Omental fat pad (tissue), 4 donors: ENCODE results near the gene PAX5. TPM values are rescaled to one million over a fixed set of nuclear protein-coding genes. Genes with fewer than 3 reads are reported as not detected.

Experiments
- ATAC-seq: fragments of 150-250 bp; one replicate; pipeline ENCODE4 v1.9.1; 2016; ENCODE audit warnings: mild to moderate bottlenecking, moderate library complexity; ENCODE audit not compliant: low FRiP score
- DNase-seq: peaks from one replicate; pipeline ENCODE4 v3.0.0-alpha.2; 2019; ENCODE audit warnings: low spot score
- total RNA-seq, 4 donors: library from RNA; depleted of rRNA; stranded (reverse); fragments of >200 nt; gene quantifications; one replicate each; pipeline ENCODE4 v1.1.0, GENCODE V29; 2016
- TF ChIP-seq, protein P1 (sequence below), 3 donors: fragments of 450-650 bp; IDR thresholded peaks; one replicate each; pipeline ENCODE4 v1.5.1; 2016 to 2017; ENCODE audit warnings: antibody characterized with exemption in 3 of 3, mild to moderate bottlenecking in 3 of 3, moderate library complexity in 2 of 3

The PAX5 gene
- total RNA-seq, 4 donors from 2014 or later = 0.09 to 1.2 (median 0.24) TPM; not detected in 1

- DNase-seq = no peak
- TF ChIP-seq, protein P1, sequence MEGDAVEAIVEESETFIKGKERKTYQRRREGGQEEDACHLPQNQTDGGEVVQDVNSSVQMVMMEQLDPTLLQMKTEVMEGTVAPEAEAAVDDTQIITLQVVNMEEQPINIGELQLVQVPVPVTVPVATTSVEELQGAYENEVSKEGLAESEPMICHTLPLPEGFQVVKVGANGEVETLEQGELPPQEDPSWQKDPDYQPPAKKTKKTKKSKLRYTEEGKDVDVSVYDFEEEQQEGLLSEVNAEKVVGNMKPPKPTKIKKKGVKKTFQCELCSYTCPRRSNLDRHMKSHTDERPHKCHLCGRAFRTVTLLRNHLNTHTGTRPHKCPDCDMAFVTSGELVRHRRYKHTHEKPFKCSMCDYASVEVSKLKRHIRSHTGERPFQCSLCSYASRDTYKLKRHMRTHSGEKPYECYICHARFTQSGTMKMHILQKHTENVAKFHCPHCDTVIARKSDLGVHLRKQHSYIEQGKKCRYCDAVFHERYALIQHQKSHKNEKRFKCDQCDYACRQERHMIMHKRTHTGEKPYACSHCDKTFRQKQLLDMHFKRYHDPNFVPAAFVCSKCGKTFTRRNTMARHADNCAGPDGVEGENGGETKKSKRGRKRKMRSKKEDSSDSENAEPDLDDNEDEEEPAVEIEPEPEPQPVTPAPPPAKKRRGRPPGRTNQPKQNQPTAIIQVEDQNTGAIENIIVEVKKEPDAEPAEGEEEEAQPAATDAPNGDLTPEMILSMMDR (IDR thresholded peaks at IDR 0.05) = no peak
- no peak for ATAC-seq
These were observed 186.0 kb downstream of the PAX5 start for GRCh38 chr9:36847781-36848673.

DNA sequence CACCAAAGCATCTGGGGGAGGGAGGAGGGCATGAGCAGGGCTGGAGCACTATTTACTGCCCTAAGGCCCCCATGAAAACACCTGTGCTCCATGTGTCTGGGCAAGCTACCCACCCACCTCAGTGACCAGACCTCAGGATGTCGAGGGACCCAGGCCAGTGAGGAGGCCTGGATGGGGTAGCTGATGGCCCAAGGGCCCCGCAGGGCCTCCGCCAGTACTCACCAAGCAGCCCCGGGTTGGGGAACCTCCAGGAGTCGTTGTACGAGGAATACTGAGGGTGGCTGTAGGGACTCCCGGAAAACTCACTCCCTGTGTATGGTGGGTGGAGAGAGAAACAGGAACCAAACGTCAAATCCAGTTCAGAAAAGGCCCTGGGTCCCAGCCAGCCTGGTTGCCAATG is 187.4 kb downstream of the PAX5 start:
- ATAC-seq (no peak), DNase-seq (no peak)
- TF ChIP-seq, protein P1 (IDR thresholded peaks at IDR 0.05) = no peak

DNA sequence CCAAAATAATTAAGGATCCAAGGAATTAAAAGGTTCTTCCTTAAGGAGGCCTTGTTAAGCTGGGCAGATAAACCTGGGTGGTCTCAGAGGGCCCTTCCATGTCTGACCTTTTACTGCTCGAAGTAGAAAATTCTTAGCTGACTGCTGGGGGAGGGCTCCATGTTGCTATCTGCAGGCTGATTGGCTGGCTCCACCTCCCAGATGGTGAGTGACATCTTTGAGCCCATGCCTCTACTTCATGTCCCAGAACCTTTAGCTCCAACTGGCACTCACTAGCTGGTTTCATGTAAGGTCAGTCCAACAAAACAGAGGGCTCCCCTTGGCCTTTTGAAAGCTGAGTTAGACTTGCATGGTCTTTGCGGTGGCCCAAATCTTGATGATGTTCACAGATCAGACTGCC is 188.2 kb downstream of the PAX5 start:
- TF ChIP-seq, protein P1 (IDR thresholded peaks at IDR 0.05) = no peak
- DNase-seq (no peak), ATAC-seq (no peak)

GRCh38 chr9:36844961-36845360 is 189.1 kb downstream of the PAX5 start:
- ATAC-seq = no peak
- DNase-seq = no peak
- TF ChIP-seq, protein P1 (IDR thresholded peaks at IDR 0.05) = no peak

DNA sequence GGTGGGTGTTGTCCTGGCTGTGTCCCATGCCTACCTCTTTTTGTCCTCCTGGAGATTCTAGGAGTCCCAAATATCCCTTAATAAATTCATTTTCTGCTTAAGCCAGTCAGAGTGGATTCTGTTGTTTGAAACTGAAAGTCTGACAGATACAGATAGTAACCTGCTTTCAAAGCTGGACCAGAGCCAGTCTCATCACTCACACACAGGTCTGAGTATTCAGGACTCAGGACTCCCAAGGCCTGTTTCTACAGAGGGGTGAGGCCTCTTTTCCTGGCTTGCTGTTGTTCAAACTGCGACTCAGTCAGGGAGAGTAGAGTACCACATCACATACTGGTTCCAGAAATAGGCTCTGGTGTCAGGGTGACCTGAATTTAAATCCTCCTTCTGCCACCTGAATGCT is 190.1 kb downstream of the PAX5 start:
- TF ChIP-seq, protein P1 (IDR thresholded peaks at IDR 0.05) = no peak
- no peak for ATAC-seq
- no peak for DNase-seq

DNA sequence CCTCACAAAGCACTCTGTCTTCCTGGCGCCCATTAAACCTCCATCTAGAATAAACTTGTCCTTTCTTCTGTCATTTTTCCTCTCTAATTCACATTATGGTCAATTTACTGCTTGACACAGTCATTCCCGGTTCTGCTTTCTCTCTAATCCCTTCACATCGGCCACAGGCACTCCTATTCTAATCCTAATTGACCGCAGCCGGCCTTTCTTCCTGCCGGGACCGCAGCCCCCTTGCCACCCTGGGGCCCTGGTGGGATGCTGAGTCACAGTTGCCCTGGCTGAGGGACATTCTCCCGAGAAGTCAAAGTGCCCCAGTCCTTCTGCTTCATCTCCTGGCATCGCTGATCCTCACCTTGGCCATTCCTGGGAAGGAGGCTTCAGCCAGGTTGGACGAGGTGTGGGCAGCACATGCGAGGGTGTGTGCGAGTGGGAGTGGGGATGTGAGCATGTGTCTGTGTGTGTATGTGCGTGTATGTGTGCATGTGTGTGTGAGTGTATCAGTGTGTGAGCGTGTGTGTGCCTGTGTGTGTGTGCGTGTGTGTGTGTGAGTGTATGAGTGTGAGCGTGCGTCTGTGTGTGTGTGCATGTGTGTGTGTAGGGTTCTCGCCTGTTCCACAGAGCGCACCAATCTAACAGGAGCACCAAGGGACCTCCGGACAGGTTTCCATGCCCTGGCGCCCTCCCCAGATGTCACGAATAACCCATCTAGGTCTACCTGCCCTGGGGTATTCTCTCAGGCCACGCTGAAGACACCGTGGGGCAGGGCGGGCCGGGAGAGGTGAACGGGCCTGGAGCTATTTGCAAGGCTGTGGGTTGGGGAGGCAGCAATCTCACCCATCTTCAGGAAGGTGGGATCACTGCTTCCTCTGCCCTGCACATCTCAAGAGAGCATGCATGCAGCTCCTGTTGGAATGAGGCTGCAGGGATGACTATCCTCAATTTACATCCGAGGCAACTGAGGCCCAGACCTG is 191.2 kb downstream of the PAX5 start:
- ATAC-seq (no peak), DNase-seq (no peak)
- TF ChIP-seq, protein P1 (IDR thresholded peaks at IDR 0.05) = no peak
